COR-L47 (cell line): ENCODE results near the gene ZNHIT2.

ENCODE experiments used
- DNase-seq: peaks from one replicate; lab custom pipeline; 2025; lab: John Stamatoyannopoulos, UW

ZNHIT2 gene

DNA sequence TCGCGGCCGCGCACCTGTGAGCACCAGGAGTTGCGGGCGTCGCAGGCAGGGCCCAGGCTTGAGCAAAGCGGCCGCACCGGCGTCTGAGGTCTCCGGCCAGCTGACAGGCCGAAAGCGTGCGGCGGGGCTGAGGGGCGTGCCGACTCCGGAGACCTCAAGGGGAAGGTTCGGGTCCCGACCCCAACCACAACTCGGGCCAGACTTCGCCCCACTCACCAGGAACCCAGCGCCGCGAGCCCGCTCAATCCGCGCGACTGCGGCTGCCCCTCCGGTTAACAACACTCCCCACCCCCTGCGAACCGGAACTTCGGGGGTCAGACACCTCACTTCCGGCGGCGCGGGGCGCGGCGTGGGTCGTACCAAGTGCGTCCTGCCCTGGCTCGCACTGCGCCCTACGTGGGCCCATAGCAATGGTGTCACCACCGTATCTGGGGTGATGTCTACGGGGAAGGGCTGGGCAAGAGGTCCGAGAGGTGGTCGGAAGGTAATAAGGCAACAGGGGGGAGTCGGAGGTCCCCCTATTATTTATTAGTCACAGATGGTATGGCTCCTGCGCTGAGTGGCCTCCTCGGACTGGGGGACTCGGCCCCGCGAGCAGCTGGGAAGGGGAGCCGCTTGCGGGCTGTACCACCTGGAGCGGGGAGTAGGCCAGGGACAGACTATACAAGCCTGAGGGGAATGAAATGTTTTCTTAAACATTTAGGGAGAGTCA is 16.9 kb upstream of the ZNHIT2 start, which contains the start of gene SYVN1:
TSS of gene SYVN1 (minus strand) at position 280 of the 712 bp plus-strand sequence. CDS start 918 bp downstream, outside the sequence.
- DNase-seq, result peak; percentile 84

- no peak for DNase-seq
These were observed 16.2 kb upstream of the ZNHIT2 start for GRCh38 chr11:65133724-65134123.

- no peak for DNase-seq
These were observed 15.6 kb upstream of the ZNHIT2 start for GRCh38 chr11:65132988-65133700.

- DNase-seq, result no peak
These were observed 14.9 kb upstream of the ZNHIT2 start for GRCh38 chr11:65132238-65132987.

DNA sequence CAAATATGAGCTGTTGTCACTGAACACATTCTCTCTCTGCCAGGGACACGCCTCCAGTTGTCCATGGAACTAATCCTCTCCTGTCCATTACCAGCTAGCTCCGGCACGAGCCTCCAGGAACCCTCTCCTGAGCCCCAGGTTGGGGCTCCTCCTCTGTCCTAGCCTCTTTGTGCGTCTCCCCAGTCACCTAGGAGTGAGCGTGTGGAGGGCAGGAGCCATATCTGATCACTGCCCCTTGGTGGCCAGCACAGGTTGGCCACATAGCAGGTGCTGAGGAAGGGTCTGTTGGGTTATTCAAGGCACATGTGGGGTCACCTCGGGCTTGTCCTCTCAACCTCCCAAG is 14.4 kb upstream of the ZNHIT2 start:
- DNase-seq, result no peak

- no peak for DNase-seq
These were observed 13.9 kb upstream of the ZNHIT2 start for GRCh38 chr11:65131417-65131776.

DNA sequence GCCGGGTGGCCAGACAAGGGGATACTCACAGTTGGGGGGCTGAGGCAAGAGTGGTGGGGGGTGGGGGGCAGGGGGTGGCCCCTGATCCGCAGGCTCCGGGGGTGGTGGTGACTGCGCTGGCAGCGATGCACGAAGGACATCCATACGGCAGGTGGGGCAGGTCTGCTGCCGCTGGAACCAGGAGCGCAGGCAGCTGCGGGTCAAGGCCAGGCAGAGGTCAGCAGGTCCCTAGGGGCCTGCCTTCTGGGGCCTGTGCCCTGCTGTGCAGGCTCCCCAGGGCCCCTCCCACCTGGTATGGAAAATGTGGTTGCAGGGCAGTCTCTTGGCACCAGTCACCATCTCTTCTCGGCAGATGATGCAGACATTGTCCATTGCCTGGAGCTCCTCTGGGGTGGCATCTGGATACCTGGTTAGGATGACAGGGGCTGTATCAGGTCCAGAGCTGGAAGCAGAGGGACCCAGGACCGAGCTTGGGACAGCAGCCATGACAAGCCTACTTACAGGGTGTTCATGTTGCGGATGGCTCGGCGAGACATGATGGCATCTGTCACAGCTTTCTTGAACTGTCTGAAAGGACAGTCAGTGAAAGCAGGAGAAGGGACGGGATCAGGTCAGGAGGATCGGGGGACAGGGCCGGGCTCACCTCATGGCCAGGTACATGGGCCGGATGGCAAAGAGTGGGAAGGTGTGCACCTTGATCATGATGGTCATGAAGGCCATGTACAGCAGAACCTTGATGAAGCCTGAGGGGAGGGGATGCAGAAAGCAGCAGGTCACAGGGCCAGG is 13.3 kb upstream of the ZNHIT2 start:
- DNase-seq, result no peak

DNA sequence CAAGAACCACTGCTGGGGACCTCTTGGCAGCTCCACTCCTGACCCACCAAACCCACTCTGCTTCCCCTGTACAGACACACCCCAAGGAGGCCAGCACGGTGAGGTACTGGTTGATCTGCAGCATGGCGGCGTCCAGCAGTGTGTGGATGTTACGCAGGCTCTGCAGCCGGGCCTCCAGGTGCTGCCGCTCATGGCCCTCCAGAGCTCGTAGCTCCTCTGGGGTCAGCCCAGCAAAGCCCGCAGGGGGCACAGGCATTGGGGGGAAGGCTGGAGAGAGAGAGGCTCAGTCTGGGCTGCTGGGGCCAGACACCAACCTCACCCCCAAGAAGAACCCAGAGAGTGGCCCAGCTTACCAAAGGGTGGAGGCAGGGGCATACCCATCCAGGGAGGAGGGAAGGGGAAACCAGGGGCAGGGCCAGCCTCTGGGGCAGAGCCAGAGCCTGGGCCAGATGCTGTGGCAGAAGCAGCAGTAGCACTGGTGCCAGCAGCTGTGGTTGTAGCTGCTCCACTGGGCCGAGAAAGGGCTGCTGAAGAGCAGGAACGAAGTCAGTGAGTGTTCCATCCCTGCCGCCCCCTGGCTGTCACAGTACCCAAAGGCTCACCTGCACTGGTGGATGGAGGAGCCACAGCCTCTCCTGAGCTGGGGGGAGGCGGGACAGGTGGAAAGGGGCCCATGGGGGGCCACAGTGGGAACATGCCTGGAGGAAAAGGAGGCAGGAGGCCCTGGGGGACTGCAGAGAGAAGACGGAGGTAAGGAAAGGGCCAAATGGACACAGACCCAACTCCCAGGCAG is 12.3 kb upstream of the ZNHIT2 start:
- no peak for DNase-seq

- no peak for DNase-seq
These were observed 11.0 kb upstream of the ZNHIT2 start for GRCh38 chr11:65128182-65129145.

GRCh38 chr11:65127473-65128181 is 10.1 kb upstream of the ZNHIT2 start:
- DNase-seq, result no peak

DNA sequence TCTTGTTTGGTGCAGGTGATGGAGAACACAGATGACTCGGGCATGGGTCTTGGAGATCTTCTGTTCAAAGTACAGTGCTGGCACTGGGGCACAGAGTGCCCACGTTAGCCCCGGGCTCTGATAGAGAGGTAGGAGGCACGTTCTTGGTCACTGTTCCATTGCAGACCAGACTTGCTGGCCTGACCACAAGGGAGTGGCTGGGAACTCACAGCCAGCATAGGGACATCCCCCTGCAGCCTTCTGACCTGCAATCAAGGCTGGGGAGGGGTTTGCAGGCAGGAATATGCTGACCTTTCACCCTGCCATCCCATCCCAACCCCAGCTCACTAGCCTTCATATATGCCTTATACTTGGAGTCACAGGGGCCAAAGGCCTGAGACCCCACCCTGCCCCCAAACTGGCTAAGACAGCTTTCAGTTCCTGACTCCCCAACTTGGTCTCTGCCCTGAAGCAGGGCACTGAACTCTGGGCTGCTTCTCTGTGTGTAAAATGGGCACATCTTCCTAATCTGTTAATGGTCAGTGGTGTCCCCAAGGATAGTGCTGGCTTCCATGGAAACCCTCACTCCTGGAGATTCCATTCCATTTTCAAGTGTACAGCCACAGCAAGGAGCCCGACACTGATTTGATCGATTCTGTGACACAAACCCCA is 9.2 kb upstream of the ZNHIT2 start:
- no peak for DNase-seq

DNA sequence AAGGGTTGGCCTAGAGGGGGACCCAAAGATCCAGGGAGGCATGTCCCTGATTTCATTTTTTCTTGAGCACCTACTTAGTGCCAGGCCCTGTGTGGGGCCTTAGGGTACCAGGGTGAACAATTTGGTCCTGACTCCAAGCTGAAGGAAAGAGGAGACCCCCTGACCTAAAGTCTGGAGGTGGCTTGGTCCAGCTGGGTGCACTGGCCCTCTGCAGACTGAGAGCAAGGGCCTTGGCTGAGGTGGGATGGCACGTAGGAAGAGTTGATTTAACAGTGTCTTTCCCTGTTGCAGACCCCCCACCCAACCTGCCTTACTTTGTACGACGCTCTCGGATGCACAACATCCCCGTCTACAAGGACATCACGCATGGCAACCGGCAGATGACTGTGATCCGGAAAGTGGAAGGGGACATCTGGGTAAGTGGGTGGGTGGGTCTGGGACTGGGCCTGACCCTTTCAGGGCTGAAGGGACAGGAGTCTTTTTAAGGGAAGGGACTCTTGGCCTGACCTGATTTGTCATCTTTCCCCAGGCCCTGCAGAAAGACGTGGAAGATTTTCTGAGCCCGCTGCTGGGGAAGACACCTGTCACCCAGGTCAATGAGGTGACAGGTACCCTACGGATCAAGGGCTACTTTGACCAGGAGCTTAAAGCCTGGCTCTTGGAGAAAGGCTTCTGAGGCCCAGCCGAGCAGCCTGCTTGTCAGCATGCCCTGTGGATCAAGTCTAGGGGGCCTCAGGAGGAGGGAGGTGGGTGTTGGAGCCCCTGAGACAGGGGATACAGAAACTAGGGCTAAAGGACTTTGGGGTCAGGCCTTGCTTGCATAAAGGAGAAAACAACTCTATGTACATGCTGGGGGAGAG is 7.9 kb upstream of the ZNHIT2 start:
- no peak for DNase-seq

DNA sequence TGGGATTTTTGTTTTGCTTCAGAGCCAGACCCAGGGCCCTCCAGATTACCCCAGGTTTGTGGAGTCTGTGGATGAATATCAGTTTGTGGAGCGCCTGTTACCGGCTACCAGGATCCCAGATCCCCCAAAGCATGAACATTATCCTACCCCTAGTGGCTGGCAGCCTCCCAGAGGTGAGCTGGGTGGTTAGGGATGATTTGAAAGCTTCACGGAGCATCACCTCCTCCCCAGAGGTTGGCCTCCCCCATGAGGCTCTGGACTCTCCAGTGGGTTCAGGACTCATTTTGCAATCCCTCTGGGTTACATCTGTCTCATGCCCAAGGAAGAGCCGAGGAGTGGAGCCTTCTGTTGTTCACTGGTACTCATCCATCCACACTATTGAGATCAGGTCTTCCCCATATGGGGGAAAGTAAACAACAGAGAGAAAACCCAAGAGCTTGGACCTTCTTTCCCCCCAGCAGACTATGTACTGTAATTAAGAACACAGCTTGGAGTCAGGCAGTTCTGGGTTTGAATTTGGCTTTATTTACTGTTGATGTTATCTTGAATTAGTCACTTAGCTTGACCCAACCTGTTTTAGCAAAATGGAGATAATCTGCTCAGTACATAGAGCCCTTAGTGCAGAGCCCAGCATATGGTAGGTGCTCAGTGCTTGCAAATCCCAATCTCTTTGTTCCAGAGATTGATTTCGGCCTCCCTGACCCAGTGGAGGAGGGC is 7.1 kb upstream of the ZNHIT2 start:
- DNase-seq, result no peak

GRCh38 chr11:65121865-65122696 is 4.6 kb upstream of the ZNHIT2 start, which contains the start of the genes FAU and MRPL49:
FAU (minus strand) TSS chr11:65122134; CDS start chr11:65121813, 321 bp downstream.
MRPL49 (plus strand) TSS chr11:65122321; CDS start chr11:65122347, 26 bp downstream.
- peak; percentile 98 for DNase-seq

DNA sequence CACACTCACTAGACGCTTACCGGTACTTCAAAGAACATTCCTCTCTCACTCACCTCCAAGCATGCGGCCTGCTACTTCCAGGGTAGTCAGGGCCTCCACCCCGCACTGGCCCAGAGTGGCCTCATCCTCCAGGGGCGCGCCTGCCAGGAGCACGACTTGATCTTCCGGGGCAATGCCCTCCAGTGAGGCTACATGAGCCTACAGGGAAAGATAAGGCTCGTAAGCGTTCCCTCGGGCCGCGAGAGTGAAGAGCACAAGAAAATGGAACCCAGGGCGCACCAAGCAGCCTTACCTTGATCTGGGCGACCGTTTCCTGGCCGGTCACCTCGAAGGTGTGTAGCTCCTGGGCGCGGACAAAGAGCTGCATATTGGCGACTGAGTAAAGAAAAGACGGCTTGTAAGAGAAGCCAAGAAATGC is 4.0 kb upstream of the ZNHIT2 start:
- no peak for DNase-seq

- no peak for DNase-seq
These were observed 3.3 kb upstream of the ZNHIT2 start for GRCh38 chr11:65120831-65121230.
